ENCODE results near the gene SHISAL1.

GRCh38 chr22:44341431-44342346, 28.9 kb upstream of the SHISAL1 start:
- TF ChIP-seq CTCF (IDR thresholded peaks at IDR 0.05) (no peak), POLR2AphosphoS5 (IDR thresholded peaks at IDR 0.05) (no peak)
